ENCODE data around the gene NDUFB10. TPM values are rescaled to one million over a fixed set of nuclear protein-coding genes. Genes with fewer than 3 reads are reported as not detected.
A peak's percentile ranks its signal among the peaks of the same experiment; 100 is the strongest.

NDUFB10 gene
- total RNA-seq, 2 experiments from 2014 or later: 113 to 118 TPM

DNA sequence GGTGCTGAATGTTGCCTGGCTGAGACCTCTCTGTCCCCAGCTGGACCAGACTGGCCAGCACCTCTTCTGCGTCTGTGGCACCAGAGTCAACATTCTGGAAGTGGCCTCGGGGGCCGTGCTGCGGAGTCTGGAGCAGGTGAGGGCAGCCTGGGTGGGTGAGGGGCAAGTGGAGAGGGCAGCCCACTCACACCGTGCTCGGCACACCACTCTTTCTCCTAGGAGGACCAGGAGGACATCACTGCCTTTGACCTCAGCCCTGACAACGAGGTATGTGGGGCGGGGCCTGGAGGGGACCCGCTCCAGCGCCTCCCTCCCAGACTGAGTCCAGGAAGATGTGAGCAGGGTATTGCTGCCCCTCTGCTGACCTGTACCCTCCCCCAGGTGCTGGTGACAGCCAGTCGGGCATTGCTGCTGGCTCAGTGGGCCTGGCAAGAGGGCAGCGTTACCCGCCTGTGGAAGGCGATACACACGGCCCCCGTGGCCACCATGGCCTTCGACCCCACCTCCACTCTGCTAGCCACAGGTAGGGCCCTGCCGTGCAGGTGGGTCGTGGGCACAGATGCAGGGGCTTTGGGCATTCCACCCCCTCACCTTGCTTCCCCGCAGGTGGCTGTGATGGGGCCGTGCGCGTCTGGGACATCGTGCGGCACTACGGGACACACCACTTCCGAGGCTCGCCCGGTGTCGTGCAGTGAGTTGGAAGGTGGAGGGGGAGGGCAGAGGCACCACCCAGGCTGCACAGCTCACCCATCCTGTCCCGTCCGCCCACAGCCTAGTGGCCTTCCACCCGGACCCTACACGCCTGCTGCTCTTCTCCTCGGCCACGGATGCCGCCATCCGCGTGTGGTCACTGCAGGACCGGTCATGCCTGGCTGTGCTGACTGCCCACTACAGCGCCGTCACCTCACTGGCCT, 15.1 kb downstream of the NDUFB10 start:
- DNase-seq (no peak), ATAC-seq (no peak)
- no peak overlapping the region for H3K27ac Mint-ChIP-seq
- no peaks in the 10 kb centered on the region for H3K27me3 Mint-ChIP-seq
- intact Hi-C loops (cut with DNase I, micrococcal nuclease): loop anchor here in 1 of 2 experiments (5.0 kb wide), 1 partner anchor 293 kb away; the partner anchor contains the start of gene RNPS1
- H3K9me3 Mint-ChIP-seq (ENCODE audit: low read depth): no peaks in the 10 kb centered on the region
- no peak overlapping the region for H3K4me3 Mint-ChIP-seq
- CTCF ChIA-PET: no interaction called here
- POLR2A ChIA-PET: interaction anchor here (1.2 kb wide), 1 partner anchor 10 kb away, joined by 5 read pairs; the partner anchor contains the start of gene RPS2
- H3K36me3 Mint-ChIP-seq (ENCODE audit: low read depth): peaks cover 39% of the 10 kb centered on the region
- peaks cover 16% of the 10 kb centered on the region for H3K4me1 Mint-ChIP-seq

DNA sequence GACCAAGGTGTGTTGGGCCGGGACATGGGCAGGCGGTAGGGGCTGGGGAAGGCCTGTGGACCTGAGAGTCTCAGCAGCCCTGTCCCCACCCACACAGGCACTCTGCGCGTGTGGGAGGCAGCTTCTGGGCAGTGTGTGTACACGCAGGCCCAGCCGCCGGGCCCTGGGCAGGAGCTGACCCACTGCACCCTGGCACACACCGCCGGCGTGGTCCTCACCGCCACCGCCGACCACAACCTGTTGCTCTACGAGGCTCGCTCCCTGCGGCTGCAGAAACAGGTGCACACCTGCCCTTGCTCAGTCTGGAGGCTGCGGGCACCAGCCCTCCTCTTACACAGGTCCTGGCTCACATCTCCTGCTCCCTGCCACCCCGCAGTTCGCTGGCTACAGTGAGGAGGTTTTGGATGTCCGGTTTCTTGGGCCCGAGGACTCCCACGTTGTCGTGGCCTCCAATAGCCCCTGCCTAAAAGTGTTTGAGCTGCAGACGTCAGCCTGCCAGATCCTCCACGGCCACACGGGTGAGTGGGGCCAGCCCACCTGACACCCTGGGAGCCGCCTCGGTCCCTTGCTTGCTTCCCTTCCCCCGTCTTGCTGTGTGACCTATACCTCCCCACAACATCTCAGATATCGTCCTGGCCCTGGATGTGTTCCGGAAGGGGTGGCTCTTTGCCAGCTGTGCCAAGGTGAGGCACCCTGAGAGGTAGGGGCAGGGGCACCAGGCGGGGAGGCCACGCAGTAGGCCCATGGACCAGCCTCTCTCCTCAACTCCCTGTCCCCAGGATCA, 16.3 kb downstream of the NDUFB10 start:
- Mint-ChIP-seq H3K36me3 (ENCODE audit: low read depth) (peaks cover 40% of the 10 kb centered on the region), H3K4me3 (no peak overlapping the region), H3K27me3 (no peaks in the 10 kb centered on the region), H3K9me3 (ENCODE audit: low read depth) (no peaks in the 10 kb centered on the region), H3K4me1 (peaks cover 16% of the 10 kb centered on the region), H3K27ac (no peak overlapping the region)
- ATAC-seq: no peak
- DNase-seq: no peak
- ChIA-PET POLR2A (interaction anchor here (1.2 kb wide), 1 partner anchor 11 kb away, joined by 5 read pairs; the partner anchor contains the start of gene RPS2), CTCF (no interaction called here)
- intact Hi-C loops (cut with DNase I, micrococcal nuclease): no loop called here

DNA sequence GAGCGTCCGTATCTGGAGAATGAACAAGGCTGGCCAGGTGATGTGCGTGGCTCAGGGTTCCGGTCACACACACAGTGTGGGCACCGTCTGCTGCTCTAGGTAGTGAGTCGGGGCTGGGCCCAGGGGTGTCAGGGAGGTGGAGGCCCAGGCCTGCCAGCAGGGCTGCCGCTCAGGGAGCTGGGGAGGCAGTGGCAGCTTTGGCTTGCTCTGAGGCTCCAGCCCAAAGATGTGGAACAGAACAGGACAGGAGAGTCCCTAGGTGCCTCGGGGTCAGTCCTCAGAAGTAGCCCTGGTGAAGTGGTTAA, 16.8 kb downstream of the NDUFB10 start:
- ChIA-PET POLR2A (no interaction called here), CTCF (interaction anchor here (0.6 to 0.9 kb wide), 2 partner anchors 164 to 318 kb away, joined by 3 read pairs; no protein-coding TSS in a partner anchor)
- Mint-ChIP-seq H3K27me3 (peaks cover 1% of the 10 kb centered on the region), H3K27ac (no peak overlapping the region), H3K4me1 (peaks cover 13% of the 10 kb centered on the region), H3K36me3 (ENCODE audit: low read depth) (peaks cover 36% of the 10 kb centered on the region), H3K4me3 (no peak overlapping the region), H3K9me3 (ENCODE audit: low read depth) (no peaks in the 10 kb centered on the region)
- DNase-seq (no peak), ATAC-seq (no peak)
- intact Hi-C loops (cut with DNase I, micrococcal nuclease): no loop called here

DNA sequence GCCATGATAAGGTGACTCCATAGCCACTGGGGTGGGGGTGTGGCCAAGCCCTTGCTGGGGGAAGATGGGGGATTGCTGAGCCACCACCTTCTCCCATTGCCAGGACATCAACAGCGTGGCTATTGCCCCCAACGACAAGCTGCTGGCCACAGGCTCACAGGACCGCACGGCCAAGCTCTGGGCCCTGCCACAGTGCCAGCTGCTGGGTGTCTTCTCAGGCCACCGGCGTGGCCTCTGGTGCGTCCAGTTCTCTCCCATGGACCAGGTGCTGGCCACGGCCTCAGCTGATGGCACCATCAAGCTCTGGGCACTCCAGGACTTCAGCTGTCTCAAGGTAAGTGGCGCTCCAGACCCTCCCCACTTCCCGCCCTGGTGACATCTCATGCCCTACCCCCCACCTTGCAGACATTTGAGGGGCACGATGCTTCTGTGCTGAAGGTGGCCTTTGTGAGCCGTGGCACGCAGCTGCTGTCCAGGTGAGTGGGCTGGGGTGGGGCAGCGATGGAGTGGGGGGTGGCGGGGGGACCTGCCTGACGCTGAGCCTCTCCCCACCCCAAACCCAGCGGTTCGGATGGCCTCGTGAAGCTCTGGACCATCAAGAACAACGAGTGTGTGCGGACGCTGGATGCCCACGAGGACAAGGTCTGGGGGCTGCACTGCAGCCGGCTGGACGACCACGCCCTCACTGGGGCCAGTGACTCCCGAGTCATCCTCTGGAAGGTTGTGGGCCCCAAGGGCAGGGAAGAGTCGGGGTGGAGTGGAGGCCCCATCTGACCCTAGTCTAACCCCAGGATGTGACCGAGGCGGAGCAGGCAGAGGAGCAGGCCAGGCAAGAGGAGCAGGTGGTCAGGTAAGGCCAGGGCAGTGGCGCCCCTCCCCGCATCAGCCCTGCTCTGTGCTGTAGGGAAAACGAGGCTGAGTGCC, 17.9 kb downstream of the NDUFB10 start:
- no peak for ATAC-seq
- ChIA-PET CTCF (interaction anchor here (0.7 to 0.9 kb wide), 2 partner anchors 163 to 430 kb away, joined by 3 read pairs; no protein-coding TSS in a partner anchor), POLR2A (interaction anchor here (0.6 to 2.1 kb wide), 3 partner anchors 163 to 275 kb away, joined by 3 to 5 read pairs (median 4); partner anchors contain the start of gene TRAF7)
- no peak for DNase-seq
- Mint-ChIP-seq H3K27me3 (peaks cover 6% of the 10 kb centered on the region), H3K27ac (no peak overlapping the region), H3K36me3 (ENCODE audit: low read depth) (peaks cover 34% of the 10 kb centered on the region), H3K4me1 (peaks cover 15% of the 10 kb centered on the region), H3K4me3 (no peak overlapping the region), H3K9me3 (ENCODE audit: low read depth) (no peaks in the 10 kb centered on the region)
- intact Hi-C loops (cut with DNase I, micrococcal nuclease): no loop called here

DNA sequence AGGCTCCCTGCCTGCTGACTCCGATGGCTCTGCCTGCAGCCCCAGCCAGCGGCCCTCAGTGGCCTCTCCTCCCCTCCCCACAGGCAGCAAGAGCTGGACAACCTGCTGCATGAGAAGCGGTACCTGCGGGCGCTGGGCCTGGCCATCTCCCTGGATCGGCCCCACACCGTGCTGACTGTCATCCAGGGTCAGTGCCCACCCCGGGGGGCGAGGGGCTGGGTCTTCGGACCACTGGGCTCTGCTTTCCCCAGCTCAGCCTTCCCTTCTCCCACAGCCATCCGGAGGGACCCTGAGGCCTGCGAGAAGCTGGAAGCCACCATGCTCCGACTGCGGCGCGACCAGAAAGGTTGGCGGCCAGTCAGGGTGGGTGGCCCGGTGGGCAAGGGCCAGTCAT, 18.5 kb downstream of the NDUFB10 start:
- no peaks in the 10 kb centered on the region for H3K9me3 Mint-ChIP-seq (ENCODE audit: low read depth)
- H3K4me1 Mint-ChIP-seq: peaks cover 14% of the 10 kb centered on the region
- no peak for DNase-seq
- intact Hi-C loops (cut with DNase I, micrococcal nuclease): no loop called here
- H3K27ac Mint-ChIP-seq: no peak overlapping the region
- no peak for ATAC-seq
- no peak overlapping the region for H3K4me3 Mint-ChIP-seq
- ChIA-PET POLR2A (interaction anchor here (2.1 kb wide), 1 partner anchor 178 kb away, joined by 4 read pairs; the partner anchor contains the start of gene TRAF7), CTCF (interaction anchor here (0.7 kb wide), 1 partner anchor 429 kb away, joined by 3 read pairs; no protein-coding TSS in a partner anchor)
- H3K36me3 Mint-ChIP-seq (ENCODE audit: low read depth): peaks cover 32% of the 10 kb centered on the region
- peaks cover 13% of the 10 kb centered on the region for H3K27me3 Mint-ChIP-seq

DNA sequence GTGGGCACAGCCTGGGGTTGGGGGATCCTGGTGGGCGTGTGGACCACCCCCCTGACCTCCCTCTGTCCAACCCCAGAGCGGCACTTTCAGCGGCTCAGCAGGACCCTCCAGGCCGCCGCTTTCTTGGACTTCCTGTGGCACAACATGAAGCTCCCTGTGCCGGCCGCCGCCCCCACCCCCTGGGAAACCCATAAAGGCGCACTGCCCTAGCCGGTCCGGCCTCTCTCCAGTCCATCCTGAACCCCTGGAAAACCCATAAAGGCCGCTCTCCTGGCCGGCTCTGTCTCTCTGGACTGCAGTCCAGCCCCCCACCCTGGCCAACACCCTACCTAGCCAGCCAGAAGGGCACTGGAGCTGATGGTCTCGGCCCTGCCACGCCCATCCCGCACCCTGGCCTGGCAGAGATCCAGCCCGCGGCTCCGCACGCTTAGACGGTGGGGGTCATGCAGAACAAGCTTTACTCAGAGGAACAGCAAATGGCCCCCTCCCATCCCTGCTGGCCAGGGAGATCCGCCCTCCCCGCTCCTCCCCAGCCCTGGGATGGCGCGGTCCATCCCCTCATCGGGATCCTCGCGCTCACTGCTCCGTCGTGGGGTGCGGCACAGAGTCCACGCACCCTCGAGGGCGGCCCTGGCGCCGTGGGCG, 19.3 kb downstream of the NDUFB10 start:
- Mint-ChIP-seq H3K4me1 (peaks cover 14% of the 10 kb centered on the region), H3K4me3 (no peak overlapping the region), H3K27me3 (peaks cover 17% of the 10 kb centered on the region), H3K36me3 (ENCODE audit: low read depth) (peaks cover 29% of the 10 kb centered on the region), H3K27ac (no peak overlapping the region), H3K9me3 (ENCODE audit: low read depth) (no peaks in the 10 kb centered on the region)
- ChIA-PET POLR2A (interaction anchor here (2.1 kb wide), 1 partner anchor 177 kb away, joined by 4 read pairs; the partner anchor contains the start of gene TRAF7), CTCF (no interaction called here)
- ATAC-seq (no peak), DNase-seq (no peak)
- intact Hi-C loops (cut with DNase I, micrococcal nuclease): no loop called here

DNA sequence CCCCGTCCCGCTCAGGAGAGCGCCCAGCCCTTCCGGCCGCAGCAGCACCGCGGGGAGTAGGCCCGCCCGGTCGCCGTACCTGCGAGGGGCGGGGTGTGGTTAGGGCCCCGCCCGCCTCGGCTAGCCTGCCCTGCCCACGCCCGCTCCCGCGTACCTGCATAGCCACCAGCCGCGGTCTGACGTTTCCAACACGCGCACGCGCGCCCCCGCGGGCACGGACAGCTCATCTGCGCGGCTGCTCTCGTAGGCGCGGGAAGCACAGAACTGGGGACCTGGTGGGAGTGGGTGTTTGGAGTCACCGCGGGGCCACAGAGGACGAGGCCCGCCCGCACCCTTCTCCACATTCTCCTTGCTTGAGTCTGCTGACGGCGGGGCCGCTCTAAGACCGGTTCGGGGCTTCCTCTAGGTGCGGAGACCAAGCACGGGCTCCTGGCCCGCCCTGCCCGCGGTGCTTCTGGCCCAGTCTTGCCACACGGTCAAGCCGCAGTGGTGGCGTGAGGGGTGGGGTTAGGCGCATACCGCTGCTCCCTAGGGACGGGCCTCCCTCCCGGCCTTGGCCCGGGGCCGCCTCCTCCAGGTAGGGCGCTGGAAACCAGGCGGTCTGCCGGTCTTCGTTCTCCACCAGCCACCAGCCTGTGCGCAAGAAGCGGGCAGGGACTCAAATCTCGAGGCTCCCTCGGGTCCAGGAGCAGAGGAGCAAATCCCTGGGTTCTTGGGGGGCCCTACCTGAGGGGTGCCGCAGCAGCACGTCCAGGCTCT, 20.1 kb downstream of the NDUFB10 start:
- ATAC-seq: no peak
- POLR2A ChIA-PET: interaction anchor here (2.1 kb wide), 1 partner anchor 176 kb away, joined by 4 read pairs; the partner anchor contains the start of gene TRAF7
- CTCF ChIA-PET: interaction anchor here (0.5 kb wide), 1 partner anchor 225 kb away, joined by 3 read pairs; no protein-coding TSS in a partner anchor
- no peaks in the 10 kb centered on the region for H3K9me3 Mint-ChIP-seq (ENCODE audit: low read depth)
- no peak overlapping the region for H3K27ac Mint-ChIP-seq
- DNase-seq: peak; percentile 58
- intact Hi-C loops (cut with DNase I, micrococcal nuclease): no loop called here
- H3K27me3 Mint-ChIP-seq: peaks cover 17% of the 10 kb centered on the region
- H3K36me3 Mint-ChIP-seq (ENCODE audit: low read depth): peaks cover 29% of the 10 kb centered on the region
- no peak overlapping the region for H3K4me3 Mint-ChIP-seq
- H3K4me1 Mint-ChIP-seq: peaks cover 14% of the 10 kb centered on the region

DNA sequence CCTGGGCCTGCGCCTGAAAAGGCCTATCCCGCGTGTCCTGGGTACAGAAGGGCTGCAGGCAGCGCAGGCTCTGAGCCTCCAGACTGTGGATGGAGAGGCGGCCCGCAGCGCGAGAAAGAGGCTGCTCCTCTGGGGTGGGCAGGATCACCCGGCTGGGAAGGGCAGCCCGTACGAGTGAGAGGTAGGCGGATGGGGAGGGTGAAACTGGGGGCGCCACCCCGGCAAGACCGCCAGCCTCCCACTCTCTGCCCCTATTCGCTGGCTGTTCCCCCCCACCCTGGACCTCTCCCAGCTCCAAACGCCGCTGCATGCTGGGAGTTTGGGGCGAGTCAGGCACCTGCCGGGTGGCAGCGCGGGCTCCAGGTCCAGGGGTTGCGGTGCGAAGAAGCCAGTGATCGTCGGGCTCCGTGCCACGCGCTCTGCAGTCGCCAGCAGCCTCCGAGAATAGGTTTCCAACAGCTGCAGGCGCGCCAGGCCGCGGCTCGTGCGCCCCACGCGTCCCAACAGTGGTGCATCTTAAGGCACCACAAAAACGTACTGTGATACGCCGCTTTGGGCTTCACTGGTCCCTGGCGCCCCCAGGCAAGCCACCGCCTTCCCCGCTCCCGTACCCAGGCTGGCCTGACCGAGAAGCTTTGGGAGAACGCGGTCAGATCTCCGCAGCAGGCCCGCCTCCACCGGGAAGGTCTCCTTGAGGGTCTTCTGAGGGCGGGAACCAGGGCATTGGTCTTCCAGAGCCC, 20.9 kb downstream of the NDUFB10 start:
- DNase-seq (peak; percentile 38), ATAC-seq (no peak)
- H3K4me1 Mint-ChIP-seq: peaks cover 16% of the 10 kb centered on the region
- H3K27me3 Mint-ChIP-seq: peaks cover 17% of the 10 kb centered on the region
- ChIA-PET POLR2A (no interaction called here), CTCF (interaction anchor here (0.5 kb wide), 1 partner anchor 224 kb away, joined by 3 read pairs; no protein-coding TSS in a partner anchor)
- H3K27ac Mint-ChIP-seq: no peak overlapping the region
- H3K36me3 Mint-ChIP-seq (ENCODE audit: low read depth): peaks cover 24% of the 10 kb centered on the region
- H3K4me3 Mint-ChIP-seq: no peak overlapping the region
- intact Hi-C loops (cut with DNase I, micrococcal nuclease): no loop called here
- no peaks in the 10 kb centered on the region for H3K9me3 Mint-ChIP-seq (ENCODE audit: low read depth)

DNA sequence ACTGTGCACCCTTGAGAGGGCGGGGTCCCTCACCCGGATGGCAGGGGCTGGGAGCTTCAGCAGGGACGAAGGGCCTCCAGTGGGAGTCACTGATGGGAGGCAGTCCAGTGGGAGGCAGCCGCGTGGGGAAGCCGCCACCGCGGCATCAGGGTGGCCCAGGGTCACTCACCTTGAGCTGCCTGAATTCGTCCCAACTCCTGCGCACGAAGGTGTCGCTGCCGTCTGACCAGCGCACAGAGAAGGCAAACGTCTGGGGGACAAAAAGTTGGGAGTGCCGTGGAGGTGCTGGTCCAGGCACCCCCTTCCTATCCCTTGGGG, 21.4 kb downstream of the NDUFB10 start:
- DNase-seq (no peak), ATAC-seq (no peak)
- CTCF ChIA-PET: no interaction called here
- H3K36me3 Mint-ChIP-seq (ENCODE audit: low read depth): peaks cover 22% of the 10 kb centered on the region
- H3K27ac Mint-ChIP-seq: no peak overlapping the region
- H3K4me3 Mint-ChIP-seq: no peak overlapping the region
- H3K9me3 Mint-ChIP-seq (ENCODE audit: low read depth): no peaks in the 10 kb centered on the region
- peaks cover 16% of the 10 kb centered on the region for H3K4me1 Mint-ChIP-seq
- intact Hi-C loops (cut with DNase I, micrococcal nuclease): no loop called here
- H3K27me3 Mint-ChIP-seq: peaks cover 17% of the 10 kb centered on the region
- POLR2A ChIA-PET: interaction anchor here (1.3 to 1.8 kb wide), 2 partner anchors 11 to 16 kb away, joined by 4 read pairs; partner anchors contain the start of gene RPS2
